H9 (cell line): Measurements from ENCODE around the gene PTCH1. TPM values are rescaled to one million over a fixed set of nuclear protein-coding genes. Genes with fewer than 3 reads are reported as not detected.

Experiments used
- DNase-seq: peaks from one replicate; pipeline ENCODE4 v3.0.0-alpha.2; 2017
- H2AFZ ChIP-seq: one replicate; pipeline ENCODE4 v1.6.1; 2013; ENCODE audit warnings: mild to moderate bottlenecking, low read length, control low read depth, moderate library complexity
- H2AK5ac ChIP-seq: 2 replicates; pipeline ENCODE4 v1.6.1; 2013; ENCODE audit warnings: low read length, control low read depth, mixed read lengths; ENCODE audit not compliant: insufficient read length
- H2BK120ac ChIP-seq: one replicate; pipeline ENCODE4 v1.6.1; 2013; ENCODE audit warnings: low read depth, mild to moderate bottlenecking, low read length, control low read depth, inconsistent platforms; ENCODE audit not compliant: poor library complexity, severe bottlenecking
- H2BK12ac ChIP-seq: 2 replicates; pipeline ENCODE4 v1.6.1; 2013; ENCODE audit warnings: low read length, control low read depth, mixed read lengths, low read depth; ENCODE audit not compliant: insufficient read length
- H2BK15ac ChIP-seq: 2 replicates; pipeline ENCODE4 v1.6.1; 2013; ENCODE audit warnings: low read depth, low read length, control low read depth
- H2BK20ac ChIP-seq: one replicate; pipeline ENCODE4 v1.6.1; 2013; ENCODE audit warnings: low read depth, mild to moderate bottlenecking, low read length, control low read depth, inconsistent platforms; ENCODE audit not compliant: poor library complexity, severe bottlenecking
- H2BK5ac ChIP-seq: 2 replicates; pipeline ENCODE4 v1.6.1; 2013; ENCODE audit warnings: low read length, control low read depth, mixed read lengths; ENCODE audit not compliant: insufficient read length
- H3K14ac ChIP-seq: 2 replicates; pipeline ENCODE4 v1.6.1; 2013; ENCODE audit warnings: low read length, control low read depth; ENCODE audit not compliant: insufficient read depth
- H3K18ac ChIP-seq: 2 replicates; pipeline ENCODE4 v1.6.1; 2013; ENCODE audit warnings: low read depth, mild to moderate bottlenecking, mixed read lengths, low read length, control low read depth; ENCODE audit not compliant: insufficient read length
- H3K23ac ChIP-seq: 2 replicates; pipeline ENCODE4 v1.6.1; 2013; ENCODE audit warnings: low read length, control low read depth, mixed read lengths, low read depth; ENCODE audit not compliant: insufficient read length
- H3K23me2 ChIP-seq: 2 replicates; pipeline ENCODE4 v1.6.1; 2013; ENCODE audit warnings: low read depth, mild to moderate bottlenecking, mixed read lengths, low read length, control low read depth; ENCODE audit not compliant: insufficient read length, poor library complexity, severe bottlenecking
- H3K27ac ChIP-seq: 2 replicates; pipeline ENCODE4 v1.5.1; 2013; ENCODE audit warnings: low read length, control low read depth, mixed read lengths, low read depth; ENCODE audit not compliant: insufficient read length
- H3K27me3 ChIP-seq: 2 replicates; pipeline ENCODE4 v1.6.1; 2013; ENCODE audit warnings: low read length, control low read depth, inconsistent platforms; ENCODE audit not compliant: insufficient read depth
- H3K4ac ChIP-seq: 2 replicates; pipeline ENCODE4 v1.6.1; 2013; ENCODE audit warnings: low read depth, mild to moderate bottlenecking, control low read depth, inconsistent platforms, low read length, moderate library complexity
- H3K4me1 ChIP-seq: 2 replicates; pipeline ENCODE4 v1.6.1; 2013; ENCODE audit warnings: low read length, control low read depth, inconsistent platforms; ENCODE audit not compliant: insufficient read depth
- H3K4me2 ChIP-seq: 2 replicates; pipeline ENCODE4 v1.6.1; 2013; ENCODE audit warnings: low read length, control low read depth, mixed read lengths; ENCODE audit not compliant: insufficient read length, insufficient read depth
- H3K56ac ChIP-seq: 2 replicates; pipeline ENCODE4 v1.6.1; 2013; ENCODE audit warnings: low read depth, mild to moderate bottlenecking, mixed read lengths, low read length, control low read depth; ENCODE audit not compliant: insufficient read length
- H3K79me1 ChIP-seq: 2 replicates; pipeline ENCODE4 v1.6.1; 2013; ENCODE audit warnings: low read depth, mild to moderate bottlenecking, moderate library complexity, low read length, control low read depth, inconsistent platforms; ENCODE audit not compliant: insufficient read depth, poor library complexity, severe bottlenecking
- H3K79me2 ChIP-seq: 2 replicates; pipeline ENCODE4 v1.6.1; 2013; ENCODE audit warnings: low read length, control low read depth, inconsistent platforms; ENCODE audit not compliant: insufficient read depth
- H3K9ac ChIP-seq: 2 replicates; pipeline ENCODE4 v1.6.1; 2013; ENCODE audit warnings: low read length, control low read depth, mixed read lengths; ENCODE audit not compliant: insufficient read length; ENCODE audit errors: extremely low read depth
- H3K9me3 ChIP-seq: one replicate; pipeline ENCODE4 v1.6.1; 2013; ENCODE audit warnings: low read depth, low read length, inconsistent platforms; ENCODE audit not compliant: control insufficient read depth
- H3T11ph ChIP-seq: one replicate; pipeline ENCODE4 v1.6.1; 2013; ENCODE audit warnings: mild to moderate bottlenecking, low read length, control low read depth, inconsistent platforms
- H4K20me1 ChIP-seq: one replicate; pipeline ENCODE4 v1.6.1; 2013; ENCODE audit not compliant: control insufficient read depth, insufficient read length, insufficient read depth
- H4K5ac ChIP-seq: 2 replicates; pipeline ENCODE4 v1.6.1; 2013; ENCODE audit warnings: low read depth, mild to moderate bottlenecking, mixed read lengths, low read length, control low read depth; ENCODE audit not compliant: insufficient read length
- H4K8ac ChIP-seq: replicated peaks from 2 replicates; pipeline ENCODE4 v1.6.1; 2013; ENCODE audit warnings: low read length, control low read depth, mixed read lengths, low read depth; ENCODE audit not compliant: insufficient read length
- H4K91ac ChIP-seq: 2 replicates; pipeline ENCODE4 v1.6.1; 2013; ENCODE audit warnings: low read depth, mild to moderate bottlenecking, moderate library complexity, mixed read lengths, low read length, control low read depth; ENCODE audit not compliant: insufficient read length
- H3K27ac Mint-ChIP-seq, 3 experiments: 2 replicates in 2 of 3; 3 replicates in 1 of 3; pipeline ENCODE4 v1.8.0; 2020 to 2021; ENCODE audit warnings: mixed read lengths in 3 of 3, mild to moderate bottlenecking in 1 of 3, moderate library complexity in 1 of 3
- H3K27me3 Mint-ChIP-seq: 2 replicates; pipeline ENCODE4 v1.8.0; 2021; ENCODE audit warnings: low read depth, mild to moderate bottlenecking, moderate library complexity, mixed read lengths
- H3K36me3 Mint-ChIP-seq, 3 experiments: 2 replicates in 2 of 3; 3 replicates in 1 of 3; pipeline ENCODE4 v1.8.0; 2020 to 2021; ENCODE audit warnings: low read depth in 3 of 3, mixed read lengths in 3 of 3; ENCODE audit not compliant: insufficient read depth in 1 of 3
- H3K4me1 Mint-ChIP-seq, 2 experiments: 2 replicates each; pipeline ENCODE4 v1.8.0; 2020; ENCODE audit warnings: mixed read lengths in 2 of 2
- H3K4me3 Mint-ChIP-seq, 2 experiments: 2 replicates in 1 of 2; 3 replicates in 1 of 2; pipeline ENCODE4 v1.8.0; 2020 to 2021; ENCODE audit warnings: mild to moderate bottlenecking in 2 of 2, mixed read lengths in 2 of 2, moderate library complexity in 1 of 2
- H3K9me3 Mint-ChIP-seq, 2 experiments: 2 replicates in 1 of 2; 3 replicates in 1 of 2; pipeline ENCODE4 v1.8.0; 2020; ENCODE audit warnings: mild to moderate bottlenecking in 2 of 2, mixed read lengths in 2 of 2, moderate library complexity in 1 of 2
- CTCF ChIP-seq: fragments of 200-600 bp; sonication (generic); conservative IDR thresholded peaks from 3 replicates; pipeline ENCODE4 v1.8.0; 2021; ENCODE audit warnings: antibody characterized with exemption, mild to moderate bottlenecking
- WGBS: extraction: QIAGEN DNeasy Blood & Tissue Kit; methylation state at CpG from one replicate; pipeline ENCODE4 v1.1.7; 2013; ENCODE audit warnings: missing lambda C conversion rate, low lambda C conversion rate, mixed read lengths; ENCODE audit not compliant: insufficient read length; ENCODE audit errors: extremely low coverage; 5-methylcytosine and 5-hydroxymethylcytosine counted together
- total RNA-seq: library from RNA; stranded (reverse); gene quantifications from 2 replicates; pipeline ENCODE4 v1.2.1, GENCODE V29; 2021

The PTCH1 gene
- total RNA-seq, 1 experiment from 2014 or later: 9.1 TPM

- Mint-ChIP-seq H3K27ac (no peak overlapping the region), H3K9me3 (peaks cover 0 to 21% of the 10 kb centered on the region in 2 experiments; a peak in 3 of 5 replicates), H3K27me3 (peaks cover 100% of the 10 kb centered on the region), H3K4me1 (peaks cover 13 to 27% of the 10 kb centered on the region in 2 experiments), H3K4me3 (peak overlapping the region in 1 of 2 experiments; percentile 75; a peak in 3 of 5 replicates), H3K36me3 (peaks cover 0 to 9% (median 7%) of the 10 kb centered on the region in 3 experiments; a peak in 4 of 7 replicates)
- no peak overlapping the region for H2BK15ac ChIP-seq
- no peak overlapping the region for H2BK5ac ChIP-seq
- H3K9me3 ChIP-seq: no peaks in the 10 kb centered on the region
- H3K79me2 ChIP-seq: no peaks in the 10 kb centered on the region
- no peak overlapping the region for H4K5ac ChIP-seq
- peaks cover 36% of the 10 kb centered on the region; the same call in 1 of the 2 replicates for H3K27me3 ChIP-seq
- no peak overlapping the region for H4K8ac ChIP-seq
- no peak overlapping the region for H2BK120ac ChIP-seq
- no peak overlapping the region for H2BK12ac ChIP-seq
- no peaks in the 10 kb centered on the region for H4K20me1 ChIP-seq
- no peak overlapping the region for H2AFZ ChIP-seq
- H4K91ac ChIP-seq: no peak overlapping the region
- no peak overlapping the region for H3T11ph ChIP-seq
- H3K4me1 ChIP-seq: no peaks in the 10 kb centered on the region
- H3K9ac ChIP-seq: no peak overlapping the region
- H3K14ac ChIP-seq: no peak overlapping the region
- H3K56ac ChIP-seq: no peak overlapping the region
- no peak for DNase-seq
- no peak overlapping the region for H3K27ac ChIP-seq
- no peak for TF ChIP-seq CTCF
- H3K23ac ChIP-seq: no peak overlapping the region
- no peaks in the 10 kb centered on the region for H3K79me1 ChIP-seq
- no peak overlapping the region for H3K4ac ChIP-seq
- H2AK5ac ChIP-seq: no peak overlapping the region
- WGBS: no CpG with 5 or more reads among the region's 6 CpGs
- H3K18ac ChIP-seq: no peak overlapping the region
- peak overlapping the region; percentile 53 for H3K4me2 ChIP-seq
- H2BK20ac ChIP-seq: no peak overlapping the region
- peaks cover 10% of the 10 kb centered on the region for H3K23me2 ChIP-seq
Measured at GRCh38 chr9:95552255-95552654, 35.5 kb upstream of the PTCH1 start.
